GM12878 (cell line): Measurements from ENCODE around the gene KLF11. TPM values are rescaled to one million over a fixed set of nuclear protein-coding genes. Genes with fewer than 3 reads are reported as not detected.

Experiments used
- polyA plus RNA-seq, 11 experiments: library from polyadenylated mRNA; depleted of rRNA in 4 of 11; unstranded in 6 of 11; stranded (reverse) in 5 of 11; fragments of >200 nt; fragmentation: Nextera tagmentation in 4 of 11; fragmentation: Illumina TruSeq in 1 of 11; extraction: Ambion mirVana in 4 of 11; extraction: Trizol in 1 of 11; gene quantifications; 1 replicate in 1 of 11; 2 replicates in 10 of 11; pipeline versions ENCODE4 v1.2.1 to v1.2.3, GENCODE V29; 2011 to 2016; ENCODE audit warnings: inconsistent platforms in 2 of 11, missing spikeins in 2 of 11, low read depth in 1 of 11
- total RNA-seq, 4 experiments: library from RNA; depleted of rRNA in 3 of 4; stranded (reverse); fragments of >200 nt in 3 of 4; fragmentation: Illumina TruSeq in 1 of 4; extraction: Trizol in 1 of 4; gene quantifications; 2 replicates each; pipeline versions ENCODE4 v1.2.1 to v1.2.3, GENCODE V29; 2013 to 2021
- TF ChIP-seq, protein P1 (sequence below): fragments of 450-650 bp; formaldehyde crosslinking; IDR thresholded peaks from 2 replicates; pipeline ENCODE4 v1.4.0; 2022; ENCODE audit warnings: mild to moderate bottlenecking, moderate library complexity
- TF ChIP-seq, protein P2 (sequence below): fragments of 450-650 bp; IDR thresholded peaks from 2 replicates; pipeline ENCODE4 v1.6.1; 2018; ENCODE audit warnings: borderline replicate concordance, mild to moderate bottlenecking; ENCODE audit not compliant: partially characterized antibody
- TF ChIP-seq, protein P3 (sequence below): fragments of 450-650 bp; IDR thresholded peaks from 2 replicates; pipeline ENCODE4 v1.6.1; 2017; ENCODE audit warnings: antibody characterized with exemption, mild to moderate bottlenecking, moderate library complexity

The KLF11 gene
- total and polyA plus RNA-seq, 10 of the 15 experiments (the other 5 are each of a cell fraction or from before 2014, with no cell fraction given): 0.03 to 0.54 (median 0.14) TPM; not detected in 1

DNA sequence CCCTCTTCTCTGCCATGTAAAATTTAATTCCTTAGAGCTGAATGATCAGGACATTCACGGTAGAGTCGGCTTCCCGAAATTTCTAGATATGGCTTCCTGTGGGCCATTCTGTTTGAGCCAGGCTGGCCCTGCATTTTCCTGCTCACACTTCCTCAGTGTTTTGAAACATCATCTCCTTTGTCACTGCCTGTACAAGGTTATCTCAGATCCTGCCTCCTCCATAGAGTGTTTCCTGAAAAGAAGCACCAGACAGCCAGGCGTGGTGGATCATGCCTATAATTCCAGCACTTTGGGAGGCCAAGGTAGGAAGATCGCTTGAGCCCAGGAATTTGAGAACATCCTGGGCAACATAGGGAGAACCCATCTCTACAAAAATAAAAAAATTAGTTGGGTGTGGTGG is 48.3 kb upstream of the KLF11 start (continued):
- TF ChIP-seq, protein P1, sequence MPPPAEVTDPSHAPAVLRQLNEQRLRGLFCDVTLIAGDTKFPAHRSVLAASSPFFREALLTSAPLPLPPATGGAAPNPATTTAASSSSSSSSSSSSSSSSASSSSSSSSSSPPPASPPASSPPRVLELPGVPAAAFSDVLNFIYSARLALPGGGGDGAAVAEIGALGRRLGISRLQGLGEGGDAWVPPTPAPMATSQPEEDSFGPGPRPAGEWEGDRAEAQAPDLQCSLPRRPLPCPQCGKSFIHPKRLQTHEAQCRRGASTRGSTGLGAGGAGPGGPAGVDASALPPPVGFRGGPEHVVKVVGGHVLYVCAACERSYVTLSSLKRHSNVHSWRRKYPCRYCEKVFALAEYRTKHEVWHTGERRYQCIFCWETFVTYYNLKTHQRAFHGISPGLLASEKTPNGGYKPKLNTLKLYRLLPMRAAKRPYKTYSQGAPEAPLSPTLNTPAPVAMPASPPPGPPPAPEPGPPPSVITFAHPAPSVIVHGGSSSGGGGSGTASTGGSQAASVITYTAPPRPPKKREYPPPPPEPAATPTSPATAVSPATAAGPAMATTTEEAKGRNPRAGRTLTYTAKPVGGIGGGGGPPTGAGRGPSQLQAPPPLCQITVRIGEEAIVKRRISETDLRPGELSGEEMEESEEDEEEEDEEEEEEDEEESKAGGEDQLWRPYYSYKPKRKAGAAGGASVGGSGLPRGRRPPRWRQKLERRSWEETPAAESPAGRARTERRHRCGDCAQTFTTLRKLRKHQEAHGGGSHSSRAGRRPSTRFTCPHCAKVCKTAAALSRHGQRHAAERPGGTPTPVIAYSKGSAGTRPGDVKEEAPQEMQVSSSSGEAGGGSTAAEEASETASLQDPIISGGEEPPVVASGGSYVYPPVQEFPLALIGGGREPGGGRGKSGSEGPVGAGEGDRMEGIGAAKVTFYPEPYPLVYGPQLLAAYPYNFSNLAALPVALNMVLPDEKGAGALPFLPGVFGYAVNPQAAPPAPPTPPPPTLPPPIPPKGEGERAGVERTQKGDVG (CRISPR knock-in tag): no peak
- TF ChIP-seq, protein P2, sequence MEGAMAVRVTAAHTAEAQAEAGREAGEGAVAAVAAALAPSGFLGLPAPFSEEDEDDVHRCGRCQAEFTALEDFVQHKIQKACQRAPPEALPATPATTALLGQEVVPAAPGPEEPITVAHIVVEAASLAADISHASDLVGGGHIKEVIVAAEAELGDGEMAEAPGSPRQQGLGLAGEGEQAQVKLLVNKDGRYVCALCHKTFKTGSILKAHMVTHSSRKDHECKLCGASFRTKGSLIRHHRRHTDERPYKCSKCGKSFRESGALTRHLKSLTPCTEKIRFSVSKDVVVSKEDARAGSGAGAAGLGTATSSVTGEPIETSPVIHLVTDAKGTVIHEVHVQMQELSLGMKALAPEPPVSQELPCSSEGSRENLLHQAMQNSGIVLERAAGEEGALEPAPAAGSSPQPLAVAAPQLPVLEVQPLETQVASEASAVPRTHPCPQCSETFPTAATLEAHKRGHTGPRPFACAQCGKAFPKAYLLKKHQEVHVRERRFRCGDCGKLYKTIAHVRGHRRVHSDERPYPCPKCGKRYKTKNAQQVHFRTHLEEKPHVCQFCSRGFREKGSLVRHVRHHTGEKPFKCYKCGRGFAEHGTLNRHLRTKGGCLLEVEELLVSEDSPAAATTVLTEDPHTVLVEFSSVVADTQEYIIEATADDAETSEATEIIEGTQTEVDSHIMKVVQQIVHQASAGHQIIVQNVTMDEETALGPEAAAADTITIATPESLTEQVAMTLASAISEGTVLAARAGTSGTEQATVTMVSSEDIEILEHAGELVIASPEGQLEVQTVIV: no peak
- TF ChIP-seq, protein P3, sequence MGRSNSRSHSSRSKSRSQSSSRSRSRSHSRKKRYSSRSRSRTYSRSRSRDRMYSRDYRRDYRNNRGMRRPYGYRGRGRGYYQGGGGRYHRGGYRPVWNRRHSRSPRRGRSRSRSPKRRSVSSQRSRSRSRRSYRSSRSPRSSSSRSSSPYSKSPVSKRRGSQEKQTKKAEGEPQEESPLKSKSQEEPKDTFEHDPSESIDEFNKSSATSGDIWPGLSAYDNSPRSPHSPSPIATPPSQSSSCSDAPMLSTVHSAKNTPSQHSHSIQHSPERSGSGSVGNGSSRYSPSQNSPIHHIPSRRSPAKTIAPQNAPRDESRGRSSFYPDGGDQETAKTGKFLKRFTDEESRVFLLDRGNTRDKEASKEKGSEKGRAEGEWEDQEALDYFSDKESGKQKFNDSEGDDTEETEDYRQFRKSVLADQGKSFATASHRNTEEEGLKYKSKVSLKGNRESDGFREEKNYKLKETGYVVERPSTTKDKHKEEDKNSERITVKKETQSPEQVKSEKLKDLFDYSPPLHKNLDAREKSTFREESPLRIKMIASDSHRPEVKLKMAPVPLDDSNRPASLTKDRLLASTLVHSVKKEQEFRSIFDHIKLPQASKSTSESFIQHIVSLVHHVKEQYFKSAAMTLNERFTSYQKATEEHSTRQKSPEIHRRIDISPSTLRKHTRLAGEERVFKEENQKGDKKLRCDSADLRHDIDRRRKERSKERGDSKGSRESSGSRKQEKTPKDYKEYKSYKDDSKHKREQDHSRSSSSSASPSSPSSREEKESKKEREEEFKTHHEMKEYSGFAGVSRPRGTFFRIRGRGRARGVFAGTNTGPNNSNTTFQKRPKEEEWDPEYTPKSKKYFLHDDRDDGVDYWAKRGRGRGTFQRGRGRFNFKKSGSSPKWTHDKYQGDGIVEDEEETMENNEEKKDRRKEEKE: no peak
